Stimulated activated CD8-positive, alpha-beta memory T cell treated with anti-CD3 and anti-CD28 coated beads, Interleukin-7, amount 100 ng/mL, for 48 hours (primary cell): ENCODE measurements around the gene TRAM2.

Source experiments
- DNase-seq, 2 donors: peaks; one replicate each; pipeline ENCODE4 v3.0.0-alpha.2; 2020; ENCODE audit warnings: low read depth in 1 of 2; ENCODE audit errors: extremely low read depth in 1 of 2

The TRAM2 gene

GRCh38 chr6:52513464-52513863 is 63.4 kb downstream of the TRAM2 start:
- DNase-seq: no peak

DNA sequence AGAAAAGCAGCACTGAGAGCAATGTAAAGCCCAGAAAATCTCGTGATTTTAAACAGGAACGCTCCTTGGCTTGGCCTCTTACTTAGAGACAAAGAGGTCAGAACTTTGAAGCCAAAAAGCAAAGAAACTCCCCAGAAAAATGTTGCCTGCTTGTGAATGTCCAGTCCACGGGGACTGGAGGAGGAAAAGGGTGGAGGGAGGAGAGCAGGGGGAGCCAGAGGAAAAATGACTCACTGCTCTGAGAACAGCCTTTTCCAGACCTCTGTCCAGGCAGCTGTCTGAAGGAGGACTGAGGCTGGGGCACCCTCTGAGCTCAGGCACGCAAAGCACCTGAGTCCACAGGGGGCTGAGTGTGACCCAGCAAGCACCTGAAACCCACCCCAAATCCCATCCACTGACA is 64.7 kb downstream of the TRAM2 start:
- no peak for DNase-seq

- no peak for DNase-seq
Measured at GRCh38 chr6:52511572-52512151, 65.2 kb downstream of the TRAM2 start.

- no peak for DNase-seq
Measured at GRCh38 chr6:52511163-52511562, 65.7 kb downstream of the TRAM2 start.

DNA sequence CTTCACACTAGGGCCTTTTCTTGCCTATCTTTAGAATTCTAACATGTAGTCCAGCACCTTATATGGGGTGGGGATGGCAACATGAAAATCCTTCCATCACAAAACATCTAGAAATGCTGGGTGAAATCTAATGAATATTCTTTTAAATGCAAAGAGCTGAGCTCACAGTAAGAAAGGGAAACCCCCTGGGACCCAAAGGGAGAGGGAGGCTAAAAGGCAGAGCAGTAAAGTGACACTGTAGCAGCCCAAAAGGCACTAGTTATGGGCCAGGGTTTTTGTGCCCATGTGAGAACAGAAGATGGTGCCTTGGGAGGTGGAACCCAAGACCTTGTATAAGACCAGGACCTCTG is 66.7 kb downstream of the TRAM2 start:
- DNase-seq: no peak

GRCh38 chr6:52509281-52510212 is 67.3 kb downstream of the TRAM2 start:
- no peak for DNase-seq

DNA sequence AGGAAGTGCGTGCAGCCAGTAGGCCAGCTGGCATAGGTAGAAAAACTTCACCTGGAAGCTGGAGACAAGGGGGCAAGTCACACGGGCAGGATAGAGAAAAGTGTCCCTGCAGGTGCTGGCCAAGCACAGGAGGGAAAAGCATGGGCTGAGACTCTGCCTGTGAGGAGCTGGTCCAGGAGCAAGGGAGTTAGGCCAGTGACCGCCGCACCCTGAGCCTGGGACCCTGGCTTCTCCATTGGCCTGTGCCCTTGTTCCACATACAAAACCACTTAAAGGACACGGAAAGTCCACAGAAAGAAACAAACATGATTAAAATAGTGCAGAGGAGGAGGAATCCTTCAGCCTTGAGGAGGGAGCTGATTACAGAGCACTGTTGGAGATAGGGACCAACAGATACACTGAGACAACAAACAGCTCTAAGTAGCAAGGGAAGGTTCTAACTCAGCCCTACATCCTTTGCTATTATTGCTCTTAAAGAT is 68.6 kb downstream of the TRAM2 start:
- DNase-seq: no peak

GRCh38 chr6:52507557-52508260 is 69.2 kb downstream of the TRAM2 start:
- DNase-seq: no peak

DNA sequence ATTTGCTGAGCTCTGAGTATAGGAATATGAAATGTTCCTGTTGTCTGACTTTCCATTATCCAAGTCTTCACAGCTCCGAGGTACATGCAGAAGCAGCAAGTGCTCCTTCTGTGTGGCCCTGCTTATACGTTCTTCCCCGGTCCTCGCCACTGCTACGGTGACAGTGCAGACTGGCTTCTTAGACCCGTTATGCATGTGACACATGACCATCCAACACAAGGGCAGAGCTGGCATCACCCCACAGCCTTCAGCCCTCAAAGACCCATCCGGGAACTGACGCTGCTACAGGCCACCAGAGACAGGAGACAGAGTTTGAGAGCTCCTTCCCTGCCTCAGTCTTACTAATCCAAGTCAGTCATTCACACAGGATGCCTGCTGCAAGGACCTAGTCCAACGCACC is 70.4 kb downstream of the TRAM2 start:
- DNase-seq: no peak

DNA sequence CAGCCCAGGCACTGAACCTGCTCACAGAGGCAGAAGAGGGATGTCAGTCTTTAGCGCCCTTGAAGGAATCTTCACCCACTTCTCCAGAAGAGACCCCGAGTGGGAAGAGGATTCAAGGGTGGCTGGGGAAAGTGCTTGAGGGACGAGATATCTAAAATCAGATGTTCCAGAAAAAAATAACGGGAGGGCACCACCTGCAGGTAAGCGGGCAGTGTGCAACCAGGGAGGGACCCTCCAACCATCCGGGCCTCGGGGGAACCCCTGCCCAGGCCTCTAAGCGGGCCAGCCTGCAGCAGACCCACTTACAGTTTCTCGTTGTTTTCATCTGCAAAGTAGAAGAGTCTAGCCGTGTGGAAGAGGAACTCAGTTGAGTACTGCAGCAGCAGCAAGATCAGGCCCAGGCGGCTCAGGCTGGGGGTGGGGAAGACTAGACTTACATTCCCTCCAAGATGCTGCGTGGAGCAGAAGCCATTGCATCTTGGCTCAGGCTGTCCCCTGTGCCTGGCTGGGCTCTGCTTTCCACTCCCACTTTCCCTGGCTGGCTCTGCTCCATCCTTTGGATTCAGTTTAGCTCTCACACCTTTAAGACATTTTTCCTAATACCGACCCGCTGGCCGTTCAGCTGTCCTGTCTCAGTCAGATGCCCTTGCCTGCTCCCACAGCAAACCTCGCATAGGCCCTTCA is 71.0 kb downstream of the TRAM2 start:
- no peak for DNase-seq

- no peak for DNase-seq
Measured at GRCh38 chr6:52504782-52505136, 72.1 kb downstream of the TRAM2 start.

GRCh38 chr6:52503851-52504781 is 72.7 kb downstream of the TRAM2 start:
- no peak for DNase-seq

GRCh38 chr6:52503323-52503747 is 73.5 kb downstream of the TRAM2 start:
- no peak for DNase-seq

- DNase-seq: no peak
Measured at GRCh38 chr6:52502306-52503029, 74.4 kb downstream of the TRAM2 start.

DNA sequence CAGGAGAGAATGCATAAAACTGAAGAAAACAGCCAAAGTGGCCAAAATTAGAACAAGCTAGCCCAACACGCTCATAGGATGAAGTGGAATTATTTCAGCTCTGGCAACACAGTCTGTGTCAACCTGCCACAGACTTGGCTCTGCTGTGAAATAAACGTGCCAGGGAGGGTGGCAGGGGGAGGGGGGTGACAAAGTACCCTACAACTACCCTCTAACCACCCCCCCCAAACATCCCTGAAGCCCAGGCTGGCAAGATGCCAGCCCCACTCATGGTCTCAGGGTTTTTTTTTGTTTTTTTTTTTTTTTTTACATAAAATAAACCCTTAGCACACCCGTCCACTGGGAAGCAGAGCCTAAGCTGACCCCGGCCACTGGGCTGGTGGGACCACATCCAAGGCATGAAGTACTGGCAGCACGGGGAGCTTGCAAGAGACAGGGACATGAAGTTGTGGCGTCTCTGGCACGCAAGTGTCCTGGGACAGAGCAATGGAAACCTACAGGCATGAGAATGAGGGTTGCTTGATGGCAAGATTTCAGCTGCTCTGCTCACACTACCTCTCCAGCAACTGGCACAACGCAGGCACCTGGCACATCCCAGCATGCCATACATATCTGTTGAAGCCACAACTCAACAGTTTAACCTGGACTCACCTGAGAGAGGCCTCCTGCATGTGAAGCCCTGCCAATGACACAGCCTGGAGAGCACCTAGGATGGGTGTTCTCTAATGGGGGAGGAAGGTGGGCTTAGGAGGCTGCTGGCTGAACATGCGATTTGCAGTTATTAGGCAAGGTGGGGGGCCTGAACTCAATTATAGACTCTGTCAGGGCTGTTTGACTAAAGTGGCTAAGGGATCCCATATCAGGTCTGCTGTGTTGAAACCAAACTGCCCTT is 76.4 kb downstream of the TRAM2 start:
- no peak for DNase-seq

GRCh38 chr6:52499681-52500236 is 77.1 kb downstream of the TRAM2 start:
- no peak for DNase-seq

DNA sequence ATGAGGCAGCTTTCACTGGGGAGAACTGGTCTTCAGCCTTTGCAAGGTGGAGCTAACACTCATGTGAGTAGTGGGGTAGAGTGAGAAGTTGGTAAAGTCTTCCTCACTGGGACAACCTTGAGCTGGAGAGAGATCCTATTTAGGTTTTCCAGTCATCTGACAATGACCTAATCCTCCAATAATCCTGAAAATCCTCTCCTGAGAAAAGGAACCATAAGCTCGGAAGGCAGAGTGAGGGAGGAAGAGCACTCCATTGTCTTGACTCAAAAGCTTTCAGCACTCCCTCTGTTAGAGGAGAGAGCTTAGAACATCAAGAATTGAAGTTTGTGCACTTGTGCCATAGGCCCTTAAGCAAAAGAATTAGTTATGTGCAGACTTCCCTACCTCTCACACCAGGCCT is 77.8 kb downstream of the TRAM2 start:
- DNase-seq: no peak

DNA sequence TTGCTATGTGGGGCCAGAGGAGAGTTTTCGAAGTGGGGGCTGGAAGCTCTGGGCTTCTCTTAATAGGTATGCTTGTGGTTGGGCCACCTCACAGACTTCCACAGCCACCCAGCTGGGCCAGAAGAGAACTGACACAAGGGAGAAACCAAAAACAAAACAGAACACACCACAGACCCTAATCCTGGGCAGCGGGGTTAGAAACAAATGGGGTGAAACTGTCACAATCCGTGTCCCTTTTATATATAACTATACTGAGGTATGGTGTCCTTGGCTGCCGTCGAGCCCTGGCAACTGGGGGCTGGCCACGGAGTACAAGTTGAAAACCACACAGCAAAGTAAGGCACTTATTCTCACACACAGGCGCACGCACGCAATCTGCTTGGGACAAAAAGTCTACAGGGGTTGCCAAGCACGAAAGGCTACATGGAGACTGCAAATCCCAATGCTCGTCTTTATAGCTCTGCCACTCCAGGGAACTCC is 78.3 kb downstream of the TRAM2 start:
- no peak for DNase-seq
